ENCODE data around the gene FARP1. TPM values are rescaled to one million over a fixed set of nuclear protein-coding genes. Genes with fewer than 3 reads are reported as not detected.

FARP1 gene
- total RNA-seq, 4 donors from 2014 or later = 13.1 to 71.2 (median 46.6) TPM

DNA sequence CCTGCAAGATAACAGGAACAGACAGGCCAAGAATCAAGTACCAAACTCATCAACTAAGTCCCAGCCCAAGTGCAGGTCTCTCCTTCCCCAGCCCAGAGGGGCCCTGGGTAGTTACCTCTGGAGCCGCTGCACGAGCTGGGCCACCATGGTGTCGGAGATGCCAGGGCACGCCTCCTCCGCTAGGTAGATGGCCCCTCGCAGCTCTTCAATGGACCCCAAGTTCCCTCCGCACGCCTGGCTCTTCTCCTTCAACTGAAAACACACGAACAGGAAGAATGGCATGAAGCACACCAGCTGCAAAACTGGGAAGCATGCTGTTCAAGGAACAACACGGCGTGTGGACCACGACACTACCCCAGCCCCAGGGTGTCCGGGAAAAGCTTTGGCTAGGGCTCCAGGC lies 314.2 kb downstream of the FARP1 start:
- Histone ChIP-seq H3K27ac (no peak overlapping the region), H3K27me3 (no peaks in the 10 kb centered on the region), H3K36me3 (no peaks in the 10 kb centered on the region), H3K9me3 (no peaks in the 10 kb centered on the region), H3K4me1 (peaks cover under 1 to 8% of the 10 kb centered on the region in 2 donors), H3K4me3 (no peak overlapping the region)
- TF ChIP-seq POLR2A (IDR thresholded peaks at IDR 0.05) = no peak
- TF ChIP-seq, protein P1, sequence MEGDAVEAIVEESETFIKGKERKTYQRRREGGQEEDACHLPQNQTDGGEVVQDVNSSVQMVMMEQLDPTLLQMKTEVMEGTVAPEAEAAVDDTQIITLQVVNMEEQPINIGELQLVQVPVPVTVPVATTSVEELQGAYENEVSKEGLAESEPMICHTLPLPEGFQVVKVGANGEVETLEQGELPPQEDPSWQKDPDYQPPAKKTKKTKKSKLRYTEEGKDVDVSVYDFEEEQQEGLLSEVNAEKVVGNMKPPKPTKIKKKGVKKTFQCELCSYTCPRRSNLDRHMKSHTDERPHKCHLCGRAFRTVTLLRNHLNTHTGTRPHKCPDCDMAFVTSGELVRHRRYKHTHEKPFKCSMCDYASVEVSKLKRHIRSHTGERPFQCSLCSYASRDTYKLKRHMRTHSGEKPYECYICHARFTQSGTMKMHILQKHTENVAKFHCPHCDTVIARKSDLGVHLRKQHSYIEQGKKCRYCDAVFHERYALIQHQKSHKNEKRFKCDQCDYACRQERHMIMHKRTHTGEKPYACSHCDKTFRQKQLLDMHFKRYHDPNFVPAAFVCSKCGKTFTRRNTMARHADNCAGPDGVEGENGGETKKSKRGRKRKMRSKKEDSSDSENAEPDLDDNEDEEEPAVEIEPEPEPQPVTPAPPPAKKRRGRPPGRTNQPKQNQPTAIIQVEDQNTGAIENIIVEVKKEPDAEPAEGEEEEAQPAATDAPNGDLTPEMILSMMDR (IDR thresholded peaks at IDR 0.05) = no peak
- intact Hi-C loops (cut with DNase I; ENCODE audit: low total_unique reads) = no loop called here
- DNase-seq = no peak

GRCh38 chr13:98458431-98458830 lies 315.5 kb downstream of the FARP1 start:
- Histone ChIP-seq H3K9me3 (no peaks in the 10 kb centered on the region), H3K4me3 (no peak overlapping the region), H3K36me3 (no peaks in the 10 kb centered on the region), H3K27ac (no peak overlapping the region), H3K4me1 (peaks cover 0 to 8% of the 10 kb centered on the region in 2 donors), H3K27me3 (no peaks in the 10 kb centered on the region)
- TF ChIP-seq POLR2A (IDR thresholded peaks at IDR 0.05) = no peak
- TF ChIP-seq, protein P1 (IDR thresholded peaks at IDR 0.05) = no peak
- intact Hi-C loops (cut with DNase I; ENCODE audit: low total_unique reads) = no loop called here
- no peak for DNase-seq

GRCh38 chr13:98459171-98459681 lies 316.3 kb downstream of the FARP1 start:
- TF ChIP-seq, protein P1 (IDR thresholded peaks at IDR 0.05) = no peak
- no peak for TF ChIP-seq POLR2A (IDR thresholded peaks at IDR 0.05)
- Histone ChIP-seq H3K9me3 (no peaks in the 10 kb centered on the region), H3K27me3 (no peaks in the 10 kb centered on the region), H3K4me1 (peaks cover 0 to 8% of the 10 kb centered on the region in 2 donors), H3K27ac (no peak overlapping the region), H3K4me3 (no peak overlapping the region), H3K36me3 (no peaks in the 10 kb centered on the region)
- DNase-seq = no peak
- intact Hi-C loops (cut with DNase I; ENCODE audit: low total_unique reads) = no loop called here

DNA sequence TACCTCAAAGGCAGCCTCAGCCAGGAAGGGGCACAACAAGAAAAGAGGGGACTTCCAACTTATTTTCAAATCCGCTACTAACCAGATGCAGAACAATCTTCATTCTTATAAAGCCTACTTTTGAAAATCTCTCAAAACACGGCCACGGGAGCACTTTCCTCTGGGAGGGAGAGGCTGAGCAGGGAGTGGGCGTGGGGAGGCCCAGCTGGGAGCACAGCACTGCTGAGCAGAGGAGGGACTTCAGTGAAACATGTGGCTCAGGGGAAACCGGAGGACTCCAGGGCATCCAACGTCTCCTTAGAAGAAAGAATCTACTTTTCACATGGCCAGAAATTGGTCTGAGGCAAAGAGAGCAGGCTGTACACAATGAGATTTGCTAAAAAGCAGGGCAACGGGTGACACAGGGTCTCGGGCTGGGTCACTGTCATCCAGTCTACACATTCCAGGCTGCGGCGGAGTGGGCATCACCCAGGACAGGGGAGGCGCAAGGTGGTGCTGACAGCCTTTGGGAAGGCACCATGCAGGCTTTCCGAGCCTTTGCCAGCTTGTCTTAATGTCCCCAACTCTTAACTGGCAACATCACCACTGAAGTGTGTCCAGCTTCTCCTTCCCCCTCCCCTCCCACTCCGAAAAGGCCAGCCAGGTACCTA lies 317.0 kb downstream of the FARP1 start:
- Histone ChIP-seq H3K9me3 (no peaks in the 10 kb centered on the region), H3K4me3 (no peak overlapping the region), H3K36me3 (no peaks in the 10 kb centered on the region), H3K27me3 (no peaks in the 10 kb centered on the region), H3K27ac (no peak overlapping the region), H3K4me1 (peaks cover 0 to 4% of the 10 kb centered on the region in 2 donors)
- TF ChIP-seq POLR2A (IDR thresholded peaks at IDR 0.05) = no peak
- TF ChIP-seq, protein P1 (IDR thresholded peaks at IDR 0.05) = no peak
- no peak for DNase-seq
- intact Hi-C loops (cut with DNase I; ENCODE audit: low total_unique reads) = no loop called here

- H3K27ac ChIP-seq = no peak overlapping the region
- H3K4me3 ChIP-seq = no peak overlapping the region
- intact Hi-C loops (cut with DNase I; ENCODE audit: low total_unique reads) = no loop called here
- no peaks in the 10 kb centered on the region for H3K9me3 ChIP-seq
- no peaks in the 10 kb centered on the region for H3K4me1 ChIP-seq
- H3K36me3 ChIP-seq = no peaks in the 10 kb centered on the region
- TF ChIP-seq POLR2A (IDR thresholded peaks at IDR 0.05) = no peak
- TF ChIP-seq, protein P1 (IDR thresholded peaks at IDR 0.05) = no peak
- no peaks in the 10 kb centered on the region for H3K27me3 ChIP-seq
- no peak for DNase-seq
These were observed 317.6 kb downstream of the FARP1 start for GRCh38 chr13:98460516-98460915.
